ENCODE results near the gene RNF227.

- TF ChIP-seq CTCF (IDR thresholded peaks at IDR 0.05), result no peak
- no peak for TF ChIP-seq POLR2A (IDR thresholded peaks at IDR 0.05)
Measured at GRCh38 chr17:7873051-7873450, 43.0 kb downstream of the RNF227 start.
